Liver (tissue), 9 donors: ENCODE measurements around the gene HLCS. TPM values are rescaled to one million over a fixed set of nuclear protein-coding genes. Genes with fewer than 3 reads are reported as not detected.

Source experiments
- DNase-seq: peaks from one replicate; pipeline ENCODE4 v3.0.0-alpha.2; 2017; ENCODE audit warnings: low spot score
- H3K27ac ChIP-seq, 2 donors: one replicate each; pipeline ENCODE4 v1.7.0; 2013; ENCODE audit warnings: inconsistent platforms in 2 of 2, low read length in 2 of 2, control low read depth in 1 of 2, low read depth in 1 of 2, mild to moderate bottlenecking in 1 of 2
- H3K27me3 ChIP-seq, 4 donors: one replicate each; pipeline versions ENCODE4 v1.6.1 to v1.7.0; 2013; ENCODE audit warnings: low read length in 3 of 4, inconsistent platforms in 1 of 4, mild to moderate bottlenecking in 1 of 4, moderate library complexity in 1 of 4; ENCODE audit not compliant: control insufficient read depth in 4 of 4, insufficient read depth in 4 of 4
- H3K36me3 ChIP-seq, 4 donors: one replicate each; pipeline versions ENCODE4 v1.6.1 to v1.7.0; 2013; ENCODE audit warnings: low read length in 3 of 4, mild to moderate bottlenecking in 3 of 4, low read depth in 1 of 4, moderate library complexity in 1 of 4; ENCODE audit not compliant: control insufficient read depth in 4 of 4, insufficient read depth in 3 of 4
- H3K4me1 ChIP-seq, 4 donors: one replicate each; pipeline versions ENCODE4 v1.6.1 to v1.7.0; 2013; ENCODE audit warnings: low read length in 3 of 4, mild to moderate bottlenecking in 3 of 4, moderate library complexity in 1 of 4; ENCODE audit not compliant: control insufficient read depth in 4 of 4, insufficient read depth in 4 of 4
- H3K4me3 ChIP-seq, 3 donors: one replicate each; pipeline versions ENCODE4 v1.6.1 to v1.7.0; 2013; ENCODE audit warnings: low read length in 3 of 3, control low read depth in 1 of 3, low read depth in 1 of 3, mild to moderate bottlenecking in 1 of 3
- H3K9ac ChIP-seq, 2 donors: one replicate each; pipeline ENCODE4 v1.7.0; 2013; ENCODE audit warnings: low read length in 2 of 2, mild to moderate bottlenecking in 2 of 2, moderate library complexity in 2 of 2, control low read depth in 1 of 2, low read depth in 1 of 2
- H3K9me3 ChIP-seq, 4 donors: one replicate each; pipeline versions ENCODE4 v1.6.1 to v1.7.0; 2013; ENCODE audit warnings: low read length in 3 of 4; ENCODE audit not compliant: control insufficient read depth in 4 of 4
- ATF3 ChIP-seq: IDR thresholded peaks from 2 replicates; pipeline ENCODE4 v1.6.1; 2016; ENCODE audit warnings: antibody characterized with exemption
- EGR1 ChIP-seq, 2 donors: IDR thresholded peaks; 2 replicates each; pipeline ENCODE4 v1.6.1; 2016 to 2018; ENCODE audit warnings: antibody characterized with exemption in 2 of 2, low read depth in 2 of 2
- FOXA1 ChIP-seq: IDR thresholded peaks from 2 replicates; pipeline ENCODE4 v1.6.1; 2016; ENCODE audit warnings: antibody characterized with exemption
- GABPA ChIP-seq, 2 donors: IDR thresholded peaks in 1 of 2; conservative IDR thresholded peaks in 1 of 2; 2 replicates each; pipeline ENCODE4 v1.6.1; 2016; ENCODE audit warnings: antibody characterized with exemption in 2 of 2, mild to moderate bottlenecking in 1 of 2, moderate library complexity in 1 of 2
- HNF4A ChIP-seq, 2 donors: conservative IDR thresholded peaks; 2 replicates each; pipeline ENCODE4 v1.6.1; 2016; ENCODE audit warnings: antibody characterized with exemption in 2 of 2, mild to moderate bottlenecking in 2 of 2
- HNF4G ChIP-seq: IDR thresholded peaks from 2 replicates; pipeline ENCODE4 v1.6.1; 2016; ENCODE audit warnings: antibody characterized with exemption
- JUND ChIP-seq, 2 donors: IDR thresholded peaks; 2 replicates each; pipeline ENCODE4 v1.6.1; 2016; ENCODE audit warnings: antibody characterized with exemption in 2 of 2
- NR2F2 ChIP-seq: IDR thresholded peaks from 2 replicates; pipeline ENCODE4 v1.6.1; 2016; ENCODE audit warnings: antibody characterized with exemption
- RAD21 ChIP-seq, 2 donors: IDR thresholded peaks; 2 replicates each; pipeline ENCODE4 v1.6.1; 2016; ENCODE audit warnings: antibody characterized with exemption in 2 of 2, mild to moderate bottlenecking in 2 of 2
- REST ChIP-seq: IDR thresholded peaks from 2 replicates; pipeline ENCODE4 v1.6.1; 2016; ENCODE audit warnings: antibody characterized with exemption, mild to moderate bottlenecking
- RXRA ChIP-seq, 2 donors: IDR thresholded peaks; 2 replicates each; pipeline ENCODE4 v1.6.1; 2017 to 2018; ENCODE audit warnings: antibody characterized with exemption in 2 of 2, mild to moderate bottlenecking in 1 of 2
- SP1 ChIP-seq: IDR thresholded peaks from 2 replicates; pipeline ENCODE4 v1.6.1; 2018; ENCODE audit warnings: antibody characterized with exemption, mild to moderate bottlenecking
- YY1 ChIP-seq: IDR thresholded peaks from 2 replicates; pipeline ENCODE4 v1.6.1; 2016; ENCODE audit warnings: antibody characterized with exemption, mild to moderate bottlenecking
- ZBTB33 ChIP-seq: IDR thresholded peaks from 2 replicates; pipeline ENCODE4 v1.6.1; 2016; ENCODE audit warnings: antibody characterized with exemption
- WGBS: extraction: QIAGEN DNeasy Blood & Tissue Kit; methylation state at CpG from one replicate; pipeline ENCODE4 v1.1.7; 2013; 5-methylcytosine and 5-hydroxymethylcytosine counted together
- polyA plus RNA-seq, 2 donors: library from polyadenylated mRNA; stranded (reverse) in 1 of 2; unstranded in 1 of 2; fragments of 200-250 nt in 1 of 2; fragments of >200 nt in 1 of 2; fragmentation: Nextera tagmentation in 1 of 2; extraction: Ambion mirVana in 1 of 2; gene quantifications; one replicate each; pipeline versions ENCODE4 v1.2.1 to v1.2.3, GENCODE V29; 2013 to 2015
- total RNA-seq, 2 donors: library from RNA; depleted of rRNA; stranded (reverse); fragments of >200 nt; gene quantifications; one replicate each; pipeline ENCODE4 v1.2.3, GENCODE V29; 2014
- TF ChIP-seq, protein P1 (sequence below): IDR thresholded peaks from 2 replicates; pipeline ENCODE4 v1.6.1; 2016; ENCODE audit warnings: antibody characterized with exemption
- donor health status: healthy.
- donor health status: healthy.
- donor health status: healthy.
- donor health status: healthy.
- donor health status: healthy.

Gene HLCS
- total and polyA plus RNA-seq, 4 donors = 6.6 to 22.5 (median 8.3) TPM

GRCh38 chr21:36936361-36937135 is 29.9 kb downstream of the HLCS start:
- no peaks in the 10 kb centered on the region for H3K9me3 ChIP-seq
- H3K36me3 ChIP-seq = peaks cover 2 to 15% (median 9%) of the 10 kb centered on the region in 4 donors
- no peak for DNase-seq
- TF ChIP-seq HNF4A (conservative IDR thresholded peaks at IDR 0.05) = no peak
- TF ChIP-seq REST = no peak
- TF ChIP-seq HNF4G = no peak
- no peak for TF ChIP-seq SP1
- no peak for TF ChIP-seq NR2F2
- no peak for TF ChIP-seq YY1
- TF ChIP-seq ATF3 = no peak
- TF ChIP-seq FOXA1 = no peak
- TF ChIP-seq ZBTB33 = no peak
- TF ChIP-seq, protein P1, sequence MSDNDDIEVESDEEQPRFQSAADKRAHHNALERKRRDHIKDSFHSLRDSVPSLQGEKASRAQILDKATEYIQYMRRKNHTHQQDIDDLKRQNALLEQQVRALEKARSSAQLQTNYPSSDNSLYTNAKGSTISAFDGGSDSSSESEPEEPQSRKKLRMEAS = no peak
- TF ChIP-seq EGR1 (IDR thresholded peaks at IDR 0.05; ENCODE audit: low read depth in 2 of 2) = no peak
- no peak for TF ChIP-seq RXRA (IDR thresholded peaks at IDR 0.05)
- TF ChIP-seq RAD21 (IDR thresholded peaks at IDR 0.05) = no peak
- no peak overlapping the region for H3K4me3 ChIP-seq
- H3K27me3 ChIP-seq = no peaks in the 10 kb centered on the region
- no peak overlapping the region for H3K9ac ChIP-seq
- 93% methylated on average over 24 of the region's 24 CpGs for WGBS
- peaks cover 0 to 6% (median 4%) of the 10 kb centered on the region in 4 donors for H3K4me1 ChIP-seq
- H3K27ac ChIP-seq = no peak overlapping the region

DNA sequence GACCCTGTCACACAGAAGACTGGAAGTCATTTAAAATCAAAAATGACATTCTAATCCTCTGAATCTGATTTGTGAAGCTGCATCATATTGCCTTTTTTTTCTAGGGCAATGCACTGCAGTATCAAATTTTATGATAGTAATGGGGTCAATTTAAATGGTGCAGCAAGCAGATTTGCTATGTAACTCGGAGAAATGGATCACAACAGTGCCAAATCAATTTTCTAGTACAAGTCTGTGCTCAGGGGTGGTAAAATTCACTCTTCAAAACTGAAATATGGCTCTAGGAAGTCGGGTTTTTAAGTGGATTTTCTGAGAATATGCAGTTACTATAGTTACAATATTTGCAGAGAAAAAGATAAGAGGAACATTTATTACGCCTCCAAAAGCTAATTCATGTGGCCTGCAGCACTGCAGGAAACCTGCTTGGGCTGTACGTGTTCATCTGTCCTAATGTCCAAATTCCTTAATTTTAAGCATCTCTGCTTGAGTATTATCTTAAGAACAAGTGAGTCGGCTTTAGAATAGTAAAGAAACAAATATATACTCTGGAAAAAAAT is 31.5 kb downstream of the HLCS start:
- Histone ChIP-seq H3K27ac (no peak overlapping the region), H3K9ac (no peak overlapping the region), H3K4me1 (peaks cover 3 to 13% (median 6%) of the 10 kb centered on the region in 4 donors), H3K4me3 (no peak overlapping the region), H3K27me3 (no peaks in the 10 kb centered on the region), H3K36me3 (peaks cover 2 to 15% (median 9%) of the 10 kb centered on the region in 4 donors), H3K9me3 (no peaks in the 10 kb centered on the region)
- DNase-seq = no peak
- TF ChIP-seq HNF4A (conservative IDR thresholded peaks at IDR 0.05) = no peak
- no peak for TF ChIP-seq FOXA1
- TF ChIP-seq REST = no peak
- TF ChIP-seq ATF3 = no peak
- TF ChIP-seq GABPA (IDR thresholded peaks at IDR 0.05 in 1 of 2, conservative IDR thresholded peaks at IDR 0.05 in 1 of 2) = no peak
- TF ChIP-seq SP1 = no peak
- TF ChIP-seq JUND (IDR thresholded peaks at IDR 0.05) = no peak
- TF ChIP-seq RAD21 (IDR thresholded peaks at IDR 0.05) = no peak
- no peak for TF ChIP-seq HNF4G
- no peak for TF ChIP-seq EGR1 (IDR thresholded peaks at IDR 0.05; ENCODE audit: low read depth in 2 of 2)
- no peak for TF ChIP-seq ZBTB33
- WGBS = 72% methylated on average over 5 of the region's 5 CpGs
